Breast epithelium (tissue), 4 donors: ENCODE measurements around the gene NELL2. TPM values are rescaled to one million over a fixed set of nuclear protein-coding genes. Genes with fewer than 3 reads are reported as not detected.

Experiments used
- DNase-seq, 2 donors: peaks; one replicate each; pipeline ENCODE4 v3.0.0-alpha.2; 2019; ENCODE audit warnings: low spot score in 2 of 2
- H3K27ac ChIP-seq, 2 donors: fragments of 200-600 bp; sonication (generic) in 1 of 2; one replicate each; pipeline ENCODE4 v1.5.1; 2016 to 2019; ENCODE audit warnings: mild to moderate bottlenecking in 1 of 2
- H3K27me3 ChIP-seq, 2 donors: fragments of 200-600 bp; sonication (generic) in 1 of 2; one replicate each; pipeline versions ENCODE4 v1.5.1 to v1.6.0; 2017 to 2019; ENCODE audit warnings: control low read depth in 1 of 2, mild to moderate bottlenecking in 1 of 2
- H3K36me3 ChIP-seq: fragments of 200-600 bp; one replicate; pipeline ENCODE4 v1.5.1; 2019
- H3K4me1 ChIP-seq, 2 donors: fragments of 200-600 bp; sonication (generic); one replicate each; pipeline ENCODE4 v1.5.1; 2016 to 2019; ENCODE audit warnings: control low read depth in 1 of 2
- H3K4me3 ChIP-seq, 3 donors: fragments of 200-600 bp; sonication (generic); 1 replicate in 2 of 3; 2 replicates in 1 of 3; pipeline ENCODE4 v1.5.1; 2016 to 2019; ENCODE audit warnings: mild to moderate bottlenecking in 3 of 3, moderate library complexity in 2 of 3
- H3K9me3 ChIP-seq, 2 donors: fragments of 200-600 bp; sonication (generic) in 1 of 2; one replicate each; pipeline ENCODE4 v1.5.1; 2016 to 2019; ENCODE audit warnings: control low read depth in 1 of 2
- POLR2A ChIP-seq: fragments of 450-650 bp; IDR thresholded peaks from one replicate; pipeline ENCODE4 v1.6.1; 2016; ENCODE audit warnings: antibody characterized with exemption, mild to moderate bottlenecking, moderate library complexity
- POLR2AphosphoS5 ChIP-seq, 3 donors: sonication (generic); formaldehyde crosslinking; IDR thresholded peaks; one replicate each; pipeline ENCODE4 v1.6.1; 2017; ENCODE audit warnings: antibody characterized with exemption in 3 of 3
- intact Hi-C: fragments of 100-400 bp; cut with DNase I; formaldehyde crosslinking; loops from one replicate; pipeline ENCODE4 v1.15.1; 2023; ENCODE audit warnings: low total_unique reads
- total RNA-seq, 3 donors: library from RNA; depleted of rRNA; stranded (reverse); fragments of >200 nt; gene quantifications; one replicate each; pipeline ENCODE4 v1.1.0, GENCODE V29; 2016
- TF ChIP-seq, protein P1 (sequence below), 3 donors: fragments of 450-650 bp; IDR thresholded peaks; one replicate each; pipeline ENCODE4 v1.5.1; 2016 to 2017; ENCODE audit warnings: antibody characterized with exemption in 3 of 3, mild to moderate bottlenecking in 3 of 3, moderate library complexity in 3 of 3

NELL2 gene
- total RNA-seq, 3 donors from 2014 or later, result 4.9 to 10.1 (median 9.9) TPM

DNA sequence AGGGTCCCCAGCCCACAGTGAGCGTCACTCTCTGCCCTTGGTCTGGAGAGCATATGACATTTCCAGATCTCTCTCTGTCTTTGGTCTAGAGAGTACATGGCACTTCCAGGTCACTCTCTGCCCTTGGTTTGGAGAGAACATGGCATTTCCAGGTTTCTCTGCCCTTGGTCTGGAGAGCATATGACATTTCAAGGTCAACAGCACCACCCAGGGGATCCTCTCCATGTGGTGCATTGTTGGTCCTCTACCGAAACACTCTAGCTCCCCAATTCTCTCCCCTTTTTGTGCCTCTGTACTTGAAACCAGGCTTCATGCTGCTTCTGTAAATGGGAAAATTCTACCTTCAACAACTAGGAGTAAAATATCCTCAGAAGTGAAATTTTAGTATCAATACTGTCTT is 399.4 kb downstream of the NELL2 start:
- no peak overlapping the region for H3K27ac ChIP-seq
- no peak overlapping the region for H3K4me3 ChIP-seq
- no peak for DNase-seq
- TF ChIP-seq, protein P1, sequence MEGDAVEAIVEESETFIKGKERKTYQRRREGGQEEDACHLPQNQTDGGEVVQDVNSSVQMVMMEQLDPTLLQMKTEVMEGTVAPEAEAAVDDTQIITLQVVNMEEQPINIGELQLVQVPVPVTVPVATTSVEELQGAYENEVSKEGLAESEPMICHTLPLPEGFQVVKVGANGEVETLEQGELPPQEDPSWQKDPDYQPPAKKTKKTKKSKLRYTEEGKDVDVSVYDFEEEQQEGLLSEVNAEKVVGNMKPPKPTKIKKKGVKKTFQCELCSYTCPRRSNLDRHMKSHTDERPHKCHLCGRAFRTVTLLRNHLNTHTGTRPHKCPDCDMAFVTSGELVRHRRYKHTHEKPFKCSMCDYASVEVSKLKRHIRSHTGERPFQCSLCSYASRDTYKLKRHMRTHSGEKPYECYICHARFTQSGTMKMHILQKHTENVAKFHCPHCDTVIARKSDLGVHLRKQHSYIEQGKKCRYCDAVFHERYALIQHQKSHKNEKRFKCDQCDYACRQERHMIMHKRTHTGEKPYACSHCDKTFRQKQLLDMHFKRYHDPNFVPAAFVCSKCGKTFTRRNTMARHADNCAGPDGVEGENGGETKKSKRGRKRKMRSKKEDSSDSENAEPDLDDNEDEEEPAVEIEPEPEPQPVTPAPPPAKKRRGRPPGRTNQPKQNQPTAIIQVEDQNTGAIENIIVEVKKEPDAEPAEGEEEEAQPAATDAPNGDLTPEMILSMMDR (IDR thresholded peaks at IDR 0.05), result no peak
- no peak for TF ChIP-seq POLR2AphosphoS5 (IDR thresholded peaks at IDR 0.05)
- TF ChIP-seq POLR2A, result no peak
- intact Hi-C loops, result no loop called here
- no peaks in the 10 kb centered on the region for H3K4me1 ChIP-seq
- H3K27me3 ChIP-seq, result no peaks in the 10 kb centered on the region
- H3K9me3 ChIP-seq, result peaks cover 15 to 52% of the 10 kb centered on the region in 2 donors
- no peaks in the 10 kb centered on the region for H3K36me3 ChIP-seq

DNA sequence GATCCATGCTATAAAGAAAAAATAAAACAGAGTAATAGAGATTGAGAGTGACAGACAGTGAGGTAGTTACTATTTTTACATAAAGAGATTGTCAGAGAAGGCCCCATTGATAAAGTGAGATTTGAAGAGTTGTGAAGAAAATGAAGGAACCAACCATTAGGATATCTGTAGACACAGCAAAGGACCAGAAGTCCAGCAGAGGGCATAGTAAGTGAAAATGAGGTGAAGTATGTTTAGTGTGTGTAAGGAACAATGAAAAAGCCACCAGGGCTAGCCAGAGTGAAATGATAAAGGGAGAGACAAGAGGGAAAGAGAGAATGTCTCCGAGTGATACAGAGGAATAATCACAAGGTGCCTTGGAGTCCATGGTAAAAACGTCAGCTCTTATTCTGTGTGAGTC is 411.0 kb downstream of the NELL2 start:
- intact Hi-C loops, result loop anchor here (1.0 kb wide), 1 partner anchor 43 kb away; no protein-coding TSS in a partner anchor
- TF ChIP-seq POLR2A (no peak), POLR2AphosphoS5 (IDR thresholded peaks at IDR 0.05) (no peak)
- TF ChIP-seq, protein P1 (IDR thresholded peaks at IDR 0.05), result no peak
- H3K27me3 ChIP-seq, result no peaks in the 10 kb centered on the region
- H3K9me3 ChIP-seq, result no peaks in the 10 kb centered on the region
- no peak overlapping the region for H3K4me3 ChIP-seq
- H3K36me3 ChIP-seq, result no peaks in the 10 kb centered on the region
- DNase-seq, result no peak
- no peaks in the 10 kb centered on the region for H3K4me1 ChIP-seq
- H3K27ac ChIP-seq, result no peak overlapping the region

DNA sequence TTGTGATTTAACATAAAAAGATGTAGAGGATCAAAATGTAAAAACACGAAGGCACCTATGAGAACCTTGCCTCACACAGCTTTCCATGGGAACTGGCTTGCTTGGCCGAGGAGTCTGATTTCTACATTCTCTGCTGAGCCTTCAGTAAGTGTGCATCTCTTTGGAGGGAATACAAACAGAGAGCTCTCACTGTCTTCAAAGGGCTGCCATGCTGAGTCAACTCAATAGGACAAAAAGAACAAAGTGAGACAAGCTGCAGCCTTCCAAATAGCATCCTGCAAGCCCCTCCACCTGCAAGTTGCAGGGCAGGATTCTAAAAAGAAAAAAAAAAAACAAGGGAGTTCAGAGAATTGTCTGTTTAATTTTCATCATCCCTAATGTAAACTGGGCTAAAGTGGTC is 411.9 kb downstream of the NELL2 start:
- Histone ChIP-seq H3K27ac (no peak overlapping the region), H3K4me1 (no peaks in the 10 kb centered on the region), H3K4me3 (no peak overlapping the region), H3K9me3 (no peaks in the 10 kb centered on the region), H3K36me3 (no peaks in the 10 kb centered on the region), H3K27me3 (no peaks in the 10 kb centered on the region)
- no peak for DNase-seq
- TF ChIP-seq POLR2AphosphoS5 (IDR thresholded peaks at IDR 0.05) (no peak), POLR2A (no peak)
- TF ChIP-seq, protein P1 (IDR thresholded peaks at IDR 0.05), result no peak
- intact Hi-C loops, result no loop called here

DNA sequence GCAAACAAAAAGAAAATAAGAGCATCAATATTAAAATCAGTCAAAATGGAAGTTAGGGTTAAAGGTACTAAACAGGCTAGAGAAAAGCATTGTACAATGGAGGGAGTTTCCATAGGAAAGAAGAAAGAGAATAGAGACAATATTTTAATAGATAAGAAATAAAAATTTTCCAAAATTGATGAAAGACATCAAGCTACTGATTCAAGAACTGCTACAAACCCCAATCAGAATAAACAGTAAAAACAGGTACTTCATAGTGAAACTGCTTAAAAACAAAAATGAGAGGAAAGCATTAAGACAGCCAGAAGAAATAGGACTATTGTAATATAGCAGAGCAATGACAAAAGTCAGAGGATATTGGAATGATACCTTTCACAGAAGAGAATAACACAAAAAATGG is 413.4 kb downstream of the NELL2 start:
- Histone ChIP-seq H3K27ac (no peak overlapping the region), H3K4me1 (no peaks in the 10 kb centered on the region), H3K36me3 (no peaks in the 10 kb centered on the region), H3K4me3 (no peak overlapping the region), H3K9me3 (no peaks in the 10 kb centered on the region), H3K27me3 (no peaks in the 10 kb centered on the region)
- no peak for DNase-seq
- TF ChIP-seq, protein P1 (IDR thresholded peaks at IDR 0.05), result no peak
- no peak for TF ChIP-seq POLR2AphosphoS5 (IDR thresholded peaks at IDR 0.05)
- TF ChIP-seq POLR2A, result no peak
- intact Hi-C loops, result no loop called here

DNA sequence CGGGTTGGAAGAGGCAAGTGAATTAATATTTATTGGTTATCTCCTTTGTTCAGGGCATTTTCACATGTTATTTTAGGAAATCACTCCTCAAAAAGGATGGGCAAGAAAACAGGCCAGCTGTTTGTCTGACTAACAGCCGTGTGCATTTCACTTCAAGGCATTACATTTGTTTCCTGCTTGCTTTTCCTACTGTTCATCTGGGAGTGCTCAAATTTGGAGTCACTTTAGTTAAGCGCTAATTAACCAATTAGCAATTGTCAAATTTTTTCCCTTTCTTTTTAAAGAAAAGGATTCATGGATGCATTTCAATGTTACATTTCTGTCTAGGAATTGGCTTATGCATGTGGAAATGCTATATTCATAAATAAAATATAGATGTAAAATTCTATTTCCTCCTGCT is 415.9 kb downstream of the NELL2 start:
- Histone ChIP-seq H3K4me3 (no peak overlapping the region), H3K36me3 (no peaks in the 10 kb centered on the region), H3K9me3 (no peaks in the 10 kb centered on the region), H3K27ac (no peak overlapping the region), H3K4me1 (no peaks in the 10 kb centered on the region), H3K27me3 (no peaks in the 10 kb centered on the region)
- DNase-seq, result no peak
- TF ChIP-seq POLR2A (no peak), POLR2AphosphoS5 (IDR thresholded peaks at IDR 0.05) (no peak)
- TF ChIP-seq, protein P1 (IDR thresholded peaks at IDR 0.05), result no peak
- intact Hi-C loops, result no loop called here
